GM21447 (cell line): Measurements from ENCODE around the gene MUC21.
"Not testable (repeated sequence)": the region's sequence is repeated elsewhere in the genome, so short reads cannot be mapped to it uniquely, and the experiment has no call there.

ENCODE experiments used
- ATAC-seq: cut with Tn5 transposase; IDR thresholded peaks from one replicate; pipeline ENCODE4 v1.9.1; 2021; ENCODE audit not compliant: unreplicated experiment

Gene MUC21

DNA sequence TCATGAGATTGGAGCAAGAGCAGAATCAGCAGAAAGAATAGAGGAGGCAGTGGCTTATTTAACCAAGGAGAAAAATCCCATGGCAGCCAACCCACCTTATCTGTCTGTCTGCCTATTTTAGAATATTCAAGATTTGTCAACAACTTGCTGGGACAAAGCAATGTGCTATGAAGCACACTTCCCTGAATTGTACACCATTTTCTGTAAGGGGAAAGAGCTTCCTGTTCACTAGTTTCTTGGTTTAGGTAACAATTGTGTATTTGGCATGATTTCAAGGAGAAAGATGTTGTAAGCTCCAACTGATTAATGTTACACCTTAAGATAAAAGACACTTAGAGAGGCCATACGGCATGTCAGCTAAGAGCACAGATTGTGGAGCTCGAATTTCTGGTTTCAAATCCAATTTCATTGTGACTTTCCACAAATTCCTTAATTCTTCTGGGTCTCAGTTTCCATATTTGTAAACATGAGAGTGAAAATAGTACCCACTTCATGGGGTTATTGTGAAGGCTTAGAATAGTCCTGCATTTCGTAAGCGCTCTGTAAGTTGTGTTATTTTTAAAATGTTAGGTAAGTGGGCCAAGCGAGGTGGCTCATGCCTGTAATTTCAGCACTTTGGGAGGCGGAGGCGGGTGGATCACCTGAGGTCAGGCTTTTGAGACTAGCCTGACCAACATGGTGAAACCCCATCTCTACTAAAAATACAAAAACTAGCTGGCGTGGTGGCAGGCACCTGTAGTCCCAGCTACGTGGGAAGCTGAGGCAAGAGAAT is 21.9 kb downstream of the MUC21 start:
- no peak for ATAC-seq

DNA sequence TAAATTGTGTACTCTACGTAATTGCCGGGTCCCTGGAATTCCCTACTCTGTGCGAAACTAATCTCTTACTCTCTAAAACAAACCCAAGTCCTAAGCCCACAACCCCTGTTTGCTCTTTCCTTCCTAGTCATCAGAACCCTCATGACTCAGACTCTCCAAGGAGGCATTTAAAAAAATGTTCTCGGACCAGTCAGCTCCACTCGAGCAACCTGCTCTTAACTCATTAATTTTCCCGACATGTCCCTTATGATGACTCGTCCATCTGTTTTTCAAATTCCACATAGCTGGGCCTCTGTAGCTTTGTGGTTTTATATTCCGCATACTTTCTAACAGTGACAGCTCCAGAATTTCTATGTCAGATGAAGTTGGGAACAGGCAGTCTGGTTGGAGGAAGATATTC is 24.2 kb downstream of the MUC21 start:
- no peak for ATAC-seq

DNA sequence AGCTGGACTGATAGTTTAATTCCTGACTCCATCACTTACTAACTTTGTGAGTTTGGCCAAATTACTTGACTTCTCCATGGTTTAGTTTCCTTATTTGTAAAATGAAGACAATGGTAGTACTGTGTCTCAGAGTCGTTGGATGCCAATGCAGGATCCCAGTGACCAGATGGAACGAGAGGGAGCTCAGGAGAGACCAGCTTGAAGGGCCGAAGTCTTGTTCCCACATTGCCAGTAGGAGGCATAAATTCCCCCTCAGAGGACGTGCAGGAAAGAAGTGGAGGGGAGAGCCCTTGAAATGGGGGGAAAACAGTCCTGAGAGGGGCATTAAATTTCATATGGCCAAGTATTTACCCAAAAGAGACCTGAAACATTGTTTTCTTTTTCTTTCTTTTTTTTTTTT is 24.6 kb downstream of the MUC21 start:
- no peak for ATAC-seq

DNA sequence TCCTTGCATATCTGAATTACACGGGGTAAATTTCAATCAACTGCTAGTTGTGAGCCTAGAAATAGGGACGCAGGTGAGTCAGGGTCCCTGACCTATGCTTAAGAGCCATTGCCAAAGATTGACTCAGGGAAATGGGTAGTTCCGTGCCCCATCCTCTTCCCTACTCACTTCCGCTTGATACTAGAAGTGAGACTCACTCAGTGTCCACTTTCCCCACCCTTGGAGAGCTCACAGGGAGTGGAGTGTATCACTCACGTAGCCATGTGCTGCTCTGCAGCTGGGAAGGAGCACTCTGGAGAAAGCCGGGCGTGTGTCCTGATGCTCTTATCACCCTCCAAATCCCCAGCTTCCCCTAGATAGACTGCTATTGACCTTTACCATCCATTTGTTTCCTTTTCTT is 26.2 kb downstream of the MUC21 start:
- no peak for ATAC-seq

DNA sequence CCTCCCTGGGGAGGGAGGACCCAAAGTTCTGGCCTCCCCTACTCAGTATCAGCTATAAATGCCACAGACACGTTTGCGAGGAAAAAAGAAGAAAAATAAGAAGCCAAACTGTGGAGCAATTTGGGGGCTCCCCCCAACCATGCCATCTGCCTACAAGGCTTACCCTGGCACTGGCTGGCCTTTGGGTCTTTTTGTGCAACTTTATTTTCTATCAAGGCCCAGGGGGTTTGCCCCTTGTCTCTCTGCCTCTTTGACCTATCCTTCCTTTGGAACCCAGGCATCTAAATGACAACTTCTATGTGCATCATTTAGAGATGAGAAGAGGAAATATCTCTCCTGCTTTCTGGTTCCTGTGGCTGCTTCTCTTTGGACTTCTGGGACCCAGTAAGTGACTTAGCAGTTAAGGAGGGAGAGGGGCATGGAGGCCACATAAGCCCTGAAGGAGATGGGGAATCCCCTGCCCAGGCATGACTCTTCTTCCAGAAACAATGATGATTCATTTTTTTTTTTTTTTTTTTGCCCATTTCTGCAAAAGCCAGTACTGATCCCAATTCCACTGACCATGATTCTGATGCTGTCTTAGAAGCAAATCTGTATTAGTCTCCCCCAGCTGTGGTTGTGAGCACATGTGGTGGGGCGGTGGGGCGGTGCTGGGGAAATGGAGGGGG is 27.0 kb downstream of the MUC21 start, which contains the start of gene MUC22:
Gene MUC22 (plus strand): TSS at position 82 of the 668 bp plus-strand sequence. CDS start 233 bp downstream, at position 315.
- ATAC-seq: no peak

DNA sequence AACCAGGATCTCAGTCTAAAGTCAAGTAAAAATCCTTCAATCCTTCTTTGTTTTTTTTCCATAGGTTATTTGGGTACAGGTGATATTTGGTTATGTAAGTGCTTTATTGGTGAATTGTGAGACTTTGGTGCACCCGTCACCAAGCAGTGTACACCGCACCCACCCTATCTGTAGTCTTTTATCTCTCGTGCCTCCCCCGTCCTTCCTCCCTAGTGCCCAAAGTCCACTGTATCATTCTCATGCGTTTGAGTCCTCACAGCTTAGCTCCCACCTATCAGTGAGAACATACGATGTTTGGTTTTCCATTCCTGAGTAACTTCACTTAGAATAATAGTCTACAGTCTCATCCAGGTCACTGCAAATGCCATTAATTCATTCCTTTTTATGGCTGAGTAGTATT is 27.6 kb downstream of the MUC21 start:
- ATAC-seq: no peak

DNA sequence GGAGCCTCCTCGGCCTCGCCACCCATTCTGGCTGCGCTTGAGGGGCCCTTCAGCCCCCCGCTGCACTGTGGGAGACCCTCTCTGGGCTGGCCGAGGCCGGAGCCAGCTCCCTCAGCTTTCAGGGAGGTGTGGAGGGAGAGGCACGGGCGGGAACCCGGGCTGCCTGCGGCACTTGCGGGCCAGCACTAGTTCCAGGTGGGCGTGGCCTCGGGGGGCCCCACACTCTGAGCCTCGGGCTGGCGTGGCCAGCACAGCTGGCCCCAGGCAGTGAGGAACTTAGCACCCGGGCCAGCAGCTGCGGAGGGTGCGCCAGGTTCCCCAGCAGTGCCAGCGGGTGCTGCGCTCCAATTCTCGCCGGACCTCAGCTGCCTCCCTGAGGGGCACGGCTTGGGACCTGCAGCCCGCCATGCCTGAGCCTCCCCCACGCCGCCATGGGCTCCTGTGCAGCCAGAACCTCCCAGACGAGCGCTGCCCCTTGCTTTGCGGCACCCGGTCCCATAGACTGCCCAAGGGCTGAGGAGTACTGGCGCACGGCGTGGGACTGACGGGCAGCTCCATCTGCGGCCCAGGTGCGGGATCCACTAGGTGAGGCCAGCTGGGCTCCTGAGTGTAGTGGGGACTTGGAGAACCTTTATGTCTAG is 33.3 kb downstream of the MUC21 start:
- ATAC-seq: no peak

DNA sequence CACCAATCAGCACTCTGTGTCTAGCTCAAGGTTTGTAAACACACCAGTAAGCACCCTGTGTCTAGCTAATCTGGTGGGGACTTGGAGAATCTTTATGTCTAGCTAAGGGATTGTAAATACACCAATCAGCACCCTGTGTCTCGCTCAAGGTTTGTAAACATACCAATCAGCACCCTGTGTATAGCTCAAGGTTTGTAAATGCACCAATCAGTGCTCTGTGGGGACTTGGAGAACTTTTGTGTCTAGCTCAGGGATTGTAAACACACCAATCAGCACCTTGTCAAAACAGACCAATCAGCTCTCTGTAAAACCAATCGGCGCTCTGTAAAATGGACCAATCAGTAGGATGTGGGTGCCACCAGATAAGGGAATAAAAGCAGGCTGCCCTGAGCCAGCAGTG is 33.9 kb downstream of the MUC21 start:
- ATAC-seq: not testable (repeated sequence)

DNA sequence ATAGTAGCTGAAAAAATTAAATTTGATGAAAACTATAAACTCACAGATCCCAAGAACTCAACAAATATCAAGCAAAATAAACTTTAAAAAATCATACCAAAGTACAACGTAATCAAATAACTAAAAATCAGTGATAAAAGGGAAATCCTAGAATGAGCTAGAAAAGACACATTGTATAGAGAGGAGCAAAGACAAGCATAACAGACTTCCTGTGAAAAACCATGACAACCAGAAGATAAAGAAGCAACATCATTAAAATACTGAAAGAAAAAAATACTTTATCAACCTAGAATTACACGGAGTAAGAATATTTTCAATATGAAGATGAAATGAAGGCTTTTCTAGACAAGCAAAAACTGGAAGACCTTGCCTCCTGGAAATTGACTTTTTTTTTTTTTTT is 36.5 kb downstream of the MUC21 start:
- ATAC-seq: no peak

DNA sequence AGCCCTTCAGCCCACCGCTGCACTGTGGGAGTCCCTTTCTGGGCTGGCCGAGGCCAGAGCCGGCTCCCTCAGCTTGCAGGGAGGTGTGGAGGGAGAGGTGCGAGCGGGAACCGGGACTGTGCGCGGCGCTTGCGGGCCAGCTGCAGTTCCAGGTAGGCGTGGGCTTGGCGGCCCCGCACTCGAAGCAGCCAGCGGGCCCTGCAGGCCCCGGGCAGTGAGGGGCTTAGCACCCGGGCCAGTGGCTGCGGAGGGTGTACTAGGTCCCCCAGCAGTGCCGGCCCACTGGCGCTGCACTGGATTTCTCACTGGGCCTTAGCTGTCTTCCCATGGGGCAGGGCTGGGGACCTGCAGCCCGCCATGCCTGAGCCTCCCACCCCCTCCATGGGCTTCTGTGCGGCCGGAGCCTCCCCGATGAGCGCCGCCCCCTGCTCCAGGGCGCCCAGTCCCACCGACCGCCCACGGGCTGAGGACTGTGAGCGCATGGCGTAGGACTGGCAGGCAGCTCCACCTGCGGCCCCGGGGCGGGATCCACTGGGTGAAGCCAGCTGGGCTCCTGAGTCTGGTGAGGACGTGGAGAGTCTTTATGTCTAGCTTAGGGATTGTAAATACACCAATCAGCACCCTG is 37.2 kb downstream of the MUC21 start:
- ATAC-seq: not testable (repeated sequence)

DNA sequence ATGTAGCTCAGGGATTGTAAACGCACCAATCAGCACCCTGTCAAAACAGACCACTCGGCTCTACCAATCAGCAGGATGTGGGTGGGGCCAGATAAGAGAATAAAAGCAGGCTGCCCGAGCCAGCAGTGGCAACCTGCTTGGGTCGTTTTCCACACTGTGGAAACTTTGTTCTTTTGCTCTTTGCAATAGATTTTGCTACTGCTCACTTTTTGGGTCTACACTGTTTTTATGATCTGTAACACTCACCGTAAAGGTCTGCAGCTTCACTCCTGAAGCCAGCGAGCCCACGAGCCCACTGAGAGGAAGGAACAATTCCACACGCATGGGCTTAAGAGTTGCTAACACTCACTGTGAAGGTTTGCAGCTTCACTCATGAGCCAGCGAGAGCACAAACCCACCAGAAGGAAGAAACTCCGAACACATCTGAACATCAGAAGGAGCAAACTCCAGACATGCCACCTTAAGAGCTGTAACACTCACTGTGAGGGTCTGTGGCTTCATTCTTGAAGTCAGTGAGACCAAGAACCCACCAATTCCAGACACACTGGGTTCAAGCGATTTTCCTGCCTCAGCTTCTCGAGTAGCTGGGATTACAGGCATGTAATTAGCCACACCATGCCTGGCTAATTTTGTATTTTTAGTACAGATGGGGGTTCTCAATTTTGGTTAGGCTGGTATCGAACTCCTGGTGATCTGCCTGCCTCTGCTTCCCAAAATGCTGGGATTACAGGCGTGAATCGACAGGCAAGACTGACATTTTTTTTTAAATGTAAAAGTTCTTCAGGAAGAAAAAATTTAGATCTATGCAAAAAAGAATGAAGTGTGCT is 38.4 kb downstream of the MUC21 start:
- ATAC-seq: not testable (repeated sequence)

DNA sequence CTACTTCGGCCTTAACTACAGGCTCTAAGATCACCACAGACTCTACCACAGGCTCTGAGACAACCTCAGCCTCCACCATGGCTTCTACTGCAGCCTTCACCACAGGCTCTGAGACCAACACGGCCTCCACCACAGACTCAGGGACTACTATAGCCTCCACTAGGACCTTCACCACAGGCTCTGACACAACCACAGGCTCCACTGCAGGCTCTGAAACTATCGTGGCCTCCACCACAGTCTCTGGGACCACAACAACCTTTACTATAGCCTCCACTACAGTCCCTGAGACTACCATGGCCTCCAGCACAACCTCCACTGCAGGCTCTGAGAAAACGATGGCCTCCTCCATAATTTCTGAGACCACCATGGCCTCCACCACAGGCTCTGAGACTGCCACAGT is 42.1 kb downstream of the MUC21 start:
- no peak for ATAC-seq

DNA sequence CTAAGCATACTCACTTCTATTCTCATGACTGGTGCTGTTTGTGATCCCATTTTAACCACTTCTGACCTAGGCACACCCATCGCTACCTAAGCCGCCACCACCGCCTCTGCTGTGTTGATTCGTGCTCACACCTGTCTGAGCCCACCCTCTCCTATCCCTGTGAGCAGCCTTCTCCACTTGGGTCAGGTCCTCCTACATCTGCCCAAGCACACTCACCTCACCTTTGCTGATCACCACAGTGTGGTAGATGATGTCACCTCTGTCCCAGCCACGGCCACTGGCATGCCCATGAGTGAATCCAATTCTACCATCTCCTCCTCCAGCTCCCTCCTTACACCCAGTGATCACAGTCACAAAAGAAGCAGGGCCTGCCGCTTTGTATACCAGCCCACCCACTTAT is 47.6 kb downstream of the MUC21 start:
- ATAC-seq: no peak

DNA sequence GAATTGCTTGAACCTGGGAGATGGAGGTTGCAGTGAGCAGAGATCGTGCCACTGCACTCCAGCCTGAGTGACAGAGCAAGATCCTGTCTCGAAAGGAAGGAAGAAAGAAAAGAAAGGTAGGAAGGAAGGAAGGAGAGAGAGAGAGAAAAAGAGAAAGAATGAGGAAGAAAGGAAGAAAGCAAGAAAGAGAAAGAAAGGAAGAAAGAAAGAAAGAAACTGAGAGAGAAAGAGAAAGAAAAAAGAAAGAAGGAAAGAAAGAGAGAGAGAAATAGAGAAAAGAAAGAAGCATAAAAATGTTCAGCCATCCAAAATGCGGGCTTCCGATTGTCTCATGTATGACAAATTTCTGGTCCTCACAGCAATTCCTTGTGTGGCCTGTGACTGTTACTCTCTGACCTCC is 49.6 kb downstream of the MUC21 start:
- no peak for ATAC-seq

DNA sequence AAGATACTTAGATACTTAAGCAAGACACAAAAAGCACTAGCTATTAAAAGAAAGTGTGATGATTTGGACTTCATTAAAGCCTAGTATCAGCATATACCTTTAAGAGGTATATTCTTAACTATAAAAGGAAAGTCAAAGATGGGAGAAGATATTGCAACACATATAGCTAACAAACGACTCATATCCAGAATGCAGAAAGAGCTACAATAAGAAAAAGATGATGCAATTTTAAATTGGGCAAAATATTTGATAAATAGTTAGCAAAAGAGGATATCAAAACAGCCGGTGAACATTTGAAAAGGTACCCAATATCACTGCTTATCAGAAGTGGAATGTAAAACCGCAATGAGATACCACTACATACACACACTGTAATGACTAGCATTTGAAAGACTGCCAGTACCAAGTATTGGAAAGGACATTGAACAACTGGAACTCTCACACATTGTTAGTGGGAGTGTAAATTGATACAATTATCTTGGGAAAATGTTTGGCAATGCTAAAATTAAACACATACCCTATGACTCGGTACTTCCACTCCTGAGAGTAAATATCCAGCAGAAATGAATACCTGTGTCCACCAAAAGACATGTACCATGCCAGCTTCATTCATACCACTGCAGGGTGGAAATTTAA is 52.5 kb downstream of the MUC21 start:
- ATAC-seq: no peak

DNA sequence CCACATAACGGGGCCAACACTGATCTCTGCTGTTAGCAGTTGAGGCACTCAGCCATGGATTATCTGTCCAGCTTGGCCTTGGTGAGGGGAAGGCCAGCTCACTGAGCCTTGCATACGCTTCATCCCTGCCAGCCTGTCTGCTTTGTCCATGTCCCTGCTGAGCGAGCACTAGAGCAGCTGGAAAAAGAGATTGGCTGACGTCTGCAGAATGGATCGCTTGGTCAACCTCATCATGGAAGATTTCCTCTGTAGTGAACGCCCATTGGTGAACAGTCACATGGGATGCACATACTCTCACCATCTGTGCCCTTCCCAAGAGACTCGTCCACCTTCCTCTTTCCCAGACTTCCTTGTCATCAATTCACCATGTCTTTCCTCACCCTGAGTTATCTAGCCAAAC is 53.7 kb downstream of the MUC21 start:
- no peak for ATAC-seq

DNA sequence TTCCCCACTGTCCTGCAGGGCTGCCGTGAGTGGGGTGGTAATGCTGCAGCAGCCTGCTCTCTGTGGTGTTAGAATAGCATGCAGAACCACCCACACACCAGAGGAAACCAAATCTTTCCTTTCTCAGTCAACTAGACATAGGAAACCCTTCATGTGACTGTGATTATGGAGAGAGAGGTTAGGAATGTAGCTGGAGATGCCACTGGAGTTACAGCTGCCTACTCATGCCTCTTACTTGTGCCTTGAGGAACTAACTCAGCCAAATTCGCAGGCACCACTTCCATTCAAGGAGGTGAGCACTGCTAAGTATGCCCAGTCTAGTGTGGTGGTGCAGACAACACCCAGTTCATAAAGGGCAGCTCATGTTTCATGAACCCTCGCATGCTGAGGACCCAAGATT is 54.2 kb downstream of the MUC21 start:
- no peak for ATAC-seq

DNA sequence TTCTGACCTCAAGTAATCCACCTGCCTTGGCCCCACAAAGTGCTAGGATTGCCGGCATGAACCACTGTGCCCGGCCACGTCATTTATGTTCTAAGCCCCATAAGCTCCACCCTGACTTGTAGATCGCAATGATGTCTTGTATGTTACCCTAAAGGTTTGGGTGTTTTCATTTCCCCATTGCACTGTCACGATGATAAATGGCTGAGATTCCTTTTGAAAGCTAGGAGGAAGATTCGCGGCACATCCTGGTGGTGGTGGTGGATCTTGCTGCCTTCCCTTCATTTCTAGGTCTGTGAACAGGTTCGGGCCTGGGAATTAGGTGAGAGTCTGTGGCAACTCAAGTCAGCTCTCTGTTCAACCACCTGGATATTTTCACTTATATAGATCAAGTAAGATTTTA is 55.0 kb downstream of the MUC21 start:
- ATAC-seq: no peak
